NCI-H446 treated with DMSO at 0.1 percent for 48 hours (cell line): ENCODE measurements around the gene PTPRN2.

Source experiments
- DNase-seq: peaks from one replicate; lab custom pipeline; 2025; lab: John Stamatoyannopoulos, UW

PTPRN2 gene

DNA sequence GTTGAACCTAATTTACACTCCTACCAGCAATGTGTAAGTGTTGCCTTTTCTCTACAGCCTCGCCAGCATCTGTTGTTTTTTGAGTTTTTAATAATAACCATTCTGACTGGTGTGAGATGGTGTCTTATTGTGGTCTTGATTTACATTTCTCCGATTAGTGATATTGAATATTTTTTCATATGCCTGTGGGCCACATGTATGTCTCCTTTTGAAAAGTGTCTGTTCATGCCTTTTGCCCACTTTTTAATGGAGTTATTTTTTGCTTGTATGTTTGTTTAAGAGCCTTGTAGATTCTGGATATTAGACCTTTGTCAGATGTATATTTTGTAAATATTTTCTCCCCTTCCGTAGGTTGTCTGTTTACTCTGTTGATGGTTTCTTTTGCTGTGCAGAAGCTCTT, 1055.6 kb downstream of the PTPRN2 start:
- no peak for DNase-seq

DNA sequence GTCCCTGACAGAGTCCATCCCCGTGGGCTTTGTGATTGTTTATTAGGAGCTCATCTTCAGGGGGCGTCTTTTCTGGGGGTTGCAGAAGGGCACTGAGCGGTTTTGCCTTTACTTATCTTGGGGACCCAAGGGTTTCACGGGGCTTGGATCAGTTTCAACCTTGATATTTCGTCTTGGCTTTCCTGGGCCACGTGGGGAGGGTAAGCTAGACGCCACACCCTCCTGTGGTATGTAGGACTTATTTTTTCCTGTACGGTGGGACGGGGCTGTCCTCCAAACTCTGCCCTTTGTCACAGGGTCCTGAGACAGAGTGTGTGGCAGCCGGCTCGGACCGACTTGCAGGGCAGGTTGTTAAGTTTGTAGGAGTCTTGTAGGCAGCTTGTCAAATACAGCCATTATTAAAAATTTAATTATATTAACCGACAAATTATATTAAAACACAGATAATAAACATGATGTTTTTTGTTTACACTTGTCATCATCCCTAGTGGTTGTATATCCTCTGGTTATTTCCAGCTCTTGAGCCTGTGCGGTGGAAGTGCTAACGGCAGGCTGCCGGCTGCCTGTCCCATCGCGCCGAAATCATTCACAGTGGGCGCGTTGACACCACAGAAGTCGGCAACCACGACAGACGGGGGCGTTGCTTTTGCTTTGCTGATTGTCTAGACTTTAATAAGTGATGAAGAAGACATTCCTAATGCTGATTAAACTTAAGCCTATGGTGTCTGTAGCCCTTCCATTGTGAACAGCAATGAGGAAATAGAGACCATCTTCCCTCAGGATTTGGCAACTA, 1057.7 kb downstream of the PTPRN2 start:
- no peak for DNase-seq

GRCh38 chr7:157528785-157529341, 1058.8 kb downstream of the PTPRN2 start:
- no peak for DNase-seq

- DNase-seq = no peak
Measured at GRCh38 chr7:157527686-157528085, 1059.9 kb downstream of the PTPRN2 start.

DNA sequence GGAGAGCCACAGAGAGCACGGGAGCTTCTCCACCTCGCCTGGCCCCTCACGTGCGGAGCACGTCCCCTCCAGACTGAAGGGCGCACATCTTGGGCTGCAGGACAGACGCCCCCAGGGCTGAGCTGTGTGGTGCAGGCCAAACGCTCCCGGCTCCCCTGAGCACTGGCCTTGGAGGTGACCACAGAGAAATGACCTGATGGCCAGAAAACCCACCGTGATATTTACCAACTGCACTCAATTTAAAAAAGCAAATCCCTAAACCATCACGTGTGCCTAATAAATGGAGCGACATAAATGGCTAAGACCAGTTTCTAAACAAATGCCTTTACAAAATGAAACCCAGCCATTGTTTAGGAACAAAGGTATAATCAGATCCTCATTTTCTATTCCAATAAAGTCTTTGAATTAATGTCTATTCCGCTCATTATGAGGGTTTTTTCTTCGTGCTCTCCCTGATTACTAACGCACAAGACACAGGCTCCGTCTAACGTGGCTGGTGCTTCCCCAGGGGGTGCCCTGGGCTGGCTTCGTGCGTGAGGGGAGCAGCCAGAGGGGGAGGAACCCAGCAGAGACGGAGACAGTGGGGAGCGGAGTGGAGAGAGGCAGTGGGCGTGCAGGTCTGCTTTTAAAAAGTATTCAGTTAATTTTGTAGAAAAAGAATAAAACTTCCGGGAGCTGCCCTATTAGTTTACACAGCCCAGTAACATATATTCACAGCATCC, 1060.5 kb downstream of the PTPRN2 start:
- DNase-seq = no peak

GRCh38 chr7:157526005-157526912, 1061.4 kb downstream of the PTPRN2 start:
- DNase-seq = no peak

DNA sequence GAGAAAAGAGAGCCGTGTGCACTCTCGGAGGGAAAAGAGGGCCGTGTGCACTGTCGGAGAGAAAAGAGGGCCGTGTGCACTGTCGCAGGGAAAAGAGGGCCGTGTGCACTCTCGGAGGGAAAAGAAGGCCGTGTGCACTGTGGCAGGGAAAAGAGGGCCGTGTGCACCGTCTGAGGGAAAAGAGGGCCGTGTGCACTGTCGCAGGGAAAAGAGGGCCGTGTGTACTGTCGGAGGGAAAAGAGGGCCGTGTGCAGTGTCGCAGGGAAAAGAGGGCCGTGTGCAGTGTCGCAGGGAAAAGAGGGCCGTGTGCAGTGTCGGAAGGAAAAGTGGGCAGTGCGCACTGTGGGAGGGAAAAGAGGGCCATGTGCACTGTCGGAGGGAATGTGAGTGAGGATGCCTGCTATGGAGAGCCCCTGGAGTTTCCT, 1062.1 kb downstream of the PTPRN2 start:
- no peak for DNase-seq

DNA sequence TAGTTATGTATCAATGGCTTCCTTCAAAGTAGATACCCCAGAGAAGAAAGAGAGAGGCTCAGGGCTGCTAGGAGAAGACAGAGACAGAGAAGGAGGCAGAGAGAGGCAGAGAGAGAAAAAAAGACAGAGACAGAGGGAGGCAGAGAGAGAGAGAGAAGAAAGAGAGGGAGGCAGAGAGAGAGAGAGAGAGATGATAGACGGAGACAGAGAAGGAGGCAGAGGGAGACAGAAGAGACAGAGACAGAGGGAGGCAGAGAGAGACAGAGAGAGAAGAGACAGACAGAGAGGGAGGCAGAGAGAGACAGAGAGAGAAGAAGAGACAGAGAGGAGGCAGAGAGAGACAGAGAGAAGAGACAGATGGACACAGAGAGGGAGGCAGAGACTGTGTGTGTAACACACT, 1062.9 kb downstream of the PTPRN2 start:
- no peak for DNase-seq

DNA sequence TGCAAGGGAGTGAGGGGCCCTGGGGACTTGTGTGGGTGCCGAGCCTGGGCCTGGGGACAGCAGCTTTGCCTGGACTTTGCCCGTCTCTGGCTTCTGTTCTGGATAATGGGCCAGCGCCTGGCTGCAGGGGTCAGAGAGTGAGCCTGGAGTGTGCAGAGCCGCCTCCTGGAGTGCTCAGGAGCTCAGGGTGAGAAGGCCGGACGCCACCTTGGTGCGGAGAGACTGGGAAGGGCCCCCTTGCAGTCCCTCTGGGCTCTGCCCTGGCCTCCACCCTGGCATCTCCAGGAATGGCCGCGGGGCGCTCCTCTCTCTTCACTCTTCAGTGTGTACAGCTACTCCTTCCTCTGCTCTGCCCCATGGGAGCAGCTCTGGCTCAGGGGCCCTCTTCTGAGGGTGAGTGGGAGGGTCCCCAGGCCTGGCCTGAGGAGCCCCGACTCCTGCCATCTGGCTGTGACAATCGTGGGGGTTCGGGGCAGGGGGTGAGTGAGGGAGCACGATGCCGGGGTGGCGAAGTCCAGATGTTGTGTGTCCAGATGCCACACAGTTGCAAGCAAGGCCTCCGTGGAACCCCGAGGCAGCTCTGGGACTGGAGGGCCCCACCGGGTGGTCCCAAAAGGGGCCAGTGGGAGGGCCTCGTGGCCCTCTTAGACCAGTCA, 1063.7 kb downstream of the PTPRN2 start:
- no peak for DNase-seq

DNA sequence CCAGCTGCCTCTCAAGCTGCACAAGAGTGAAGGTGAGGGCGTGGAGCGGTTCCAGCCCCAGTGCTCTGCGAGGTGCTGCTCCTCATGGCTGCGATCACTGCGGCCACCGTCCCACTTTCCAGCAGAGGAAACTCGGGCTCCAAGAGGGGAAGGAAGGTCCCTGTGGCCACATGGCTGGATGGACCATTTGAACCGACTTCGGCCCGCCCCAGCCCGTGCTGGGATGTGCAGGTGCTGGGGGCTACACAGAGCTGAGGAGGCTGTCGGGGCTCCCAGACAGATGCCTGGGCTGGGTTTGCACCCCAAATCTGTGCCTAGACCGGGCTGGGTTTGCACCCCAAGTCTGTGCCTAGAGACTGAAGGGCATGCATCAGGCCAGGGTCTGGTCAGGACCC, 1064.3 kb downstream of the PTPRN2 start:
- no peak for DNase-seq

DNA sequence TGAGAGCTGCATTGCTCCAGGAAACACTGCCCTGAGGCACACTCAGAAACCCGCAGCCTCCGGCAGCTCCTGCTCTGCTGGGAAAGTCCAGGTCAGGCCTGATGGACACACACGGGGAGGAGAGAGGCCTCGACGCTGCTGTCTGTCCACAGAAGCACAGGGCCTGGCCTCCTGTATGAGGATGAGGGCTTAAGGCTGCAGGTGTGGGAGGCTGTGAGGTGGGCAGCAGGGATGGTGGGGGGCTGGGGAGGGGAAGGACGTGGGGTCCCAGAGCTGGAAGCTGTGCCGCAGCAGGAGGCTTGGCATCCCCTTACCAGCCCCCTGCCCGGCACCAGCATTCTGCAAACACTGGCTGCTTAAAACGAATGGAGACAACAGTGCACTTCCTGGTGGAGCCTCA, 1064.7 kb downstream of the PTPRN2 start:
- no peak for DNase-seq

DNA sequence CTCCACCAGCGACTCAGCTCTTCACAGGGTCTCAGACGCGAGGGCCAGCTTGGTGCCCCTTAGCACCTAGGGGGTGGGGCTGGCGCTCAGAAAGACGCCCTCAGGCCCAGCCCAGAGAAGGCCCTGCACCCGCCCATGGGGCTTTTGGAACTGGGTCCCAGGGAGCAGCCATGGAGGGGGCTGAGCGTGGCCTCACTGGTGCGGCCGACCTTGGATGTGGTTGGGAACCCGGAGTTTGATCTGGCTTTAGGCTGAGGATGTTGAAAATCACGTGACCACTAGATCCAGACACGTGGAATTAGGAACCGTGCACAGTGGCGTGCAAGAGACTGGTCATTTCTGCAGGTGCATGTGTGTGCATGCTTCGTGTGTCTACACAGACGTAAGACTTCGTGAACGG, 1065.4 kb downstream of the PTPRN2 start:
- no peak for DNase-seq

DNA sequence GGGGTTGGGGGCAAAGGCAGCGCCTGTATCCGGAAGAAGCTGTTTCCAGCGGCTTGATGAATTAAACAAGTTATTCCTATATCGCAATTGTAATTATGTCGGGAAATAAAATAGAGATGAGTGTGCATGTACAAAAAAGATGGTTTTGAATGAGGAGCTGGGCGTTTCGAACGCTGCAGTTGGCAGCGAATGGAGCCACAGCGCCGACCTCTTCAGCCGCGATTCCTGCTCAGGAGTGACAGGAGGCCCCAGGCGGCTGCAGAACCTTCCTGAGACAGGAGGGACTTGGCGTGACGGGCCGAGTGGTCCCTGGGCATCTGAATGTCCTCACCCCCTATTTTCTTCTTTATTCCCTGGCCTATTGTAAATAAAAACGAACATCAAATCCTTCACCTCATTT, 1065.9 kb downstream of the PTPRN2 start:
- DNase-seq = no peak

DNA sequence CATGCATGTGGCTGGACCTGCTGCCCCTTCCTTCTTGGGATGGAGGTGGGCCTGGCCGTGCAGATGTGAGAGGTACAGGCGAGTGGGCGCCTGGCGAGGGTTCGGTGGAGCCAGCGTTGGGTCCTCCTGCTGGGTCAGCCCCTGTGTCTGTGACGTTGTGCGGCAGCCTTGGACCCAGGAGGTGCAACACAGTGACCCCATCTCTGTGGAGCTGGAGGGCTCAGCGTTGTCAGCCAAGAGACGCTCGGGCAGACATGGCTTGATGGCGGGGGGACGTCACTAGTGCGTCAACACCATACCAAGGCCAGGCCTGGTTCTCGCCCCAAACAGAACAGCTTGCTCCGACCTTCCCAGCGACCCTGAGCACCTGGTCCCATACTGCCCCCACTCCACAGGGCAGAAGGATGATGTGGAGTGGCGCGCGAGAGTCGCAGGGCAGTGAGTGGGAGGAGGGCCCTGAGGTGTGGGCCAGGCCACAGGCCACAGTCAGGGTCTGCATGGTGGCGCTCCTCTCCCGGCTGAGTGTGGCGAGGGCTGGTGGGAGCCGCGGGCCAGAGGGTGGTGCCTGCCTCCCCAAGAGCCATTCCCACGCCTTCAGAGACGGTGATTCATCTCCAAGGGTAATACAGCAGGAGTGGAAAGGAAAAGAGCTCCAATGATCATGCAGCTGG, 1066.4 kb downstream of the PTPRN2 start:
- DNase-seq = no peak

DNA sequence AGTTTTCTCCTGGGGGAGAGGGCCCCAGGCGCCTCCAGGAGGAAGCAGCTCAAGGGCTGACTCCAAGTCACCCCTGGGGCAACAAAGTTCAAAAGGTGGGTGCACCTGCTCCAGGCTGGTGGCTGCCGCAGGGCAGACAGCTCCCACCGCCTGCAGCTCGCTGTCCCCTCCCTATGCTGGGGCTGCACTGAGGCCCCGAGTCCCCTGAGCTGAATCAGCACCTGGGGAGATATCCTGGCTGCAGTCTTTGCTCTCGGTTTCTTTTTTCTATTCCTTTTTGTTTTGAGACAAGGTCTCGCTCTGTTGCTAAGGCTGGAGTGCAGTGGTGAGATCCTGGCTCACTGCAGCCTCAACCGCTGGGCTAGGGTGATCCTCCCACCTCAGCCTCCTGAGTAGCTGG, 1067.4 kb downstream of the PTPRN2 start:
- no peak for DNase-seq

- no peak for DNase-seq
Measured at GRCh38 chr7:157519798-157520244, 1067.8 kb downstream of the PTPRN2 start.

GRCh38 chr7:157519246-157519645, 1068.4 kb downstream of the PTPRN2 start:
- DNase-seq = no peak

DNA sequence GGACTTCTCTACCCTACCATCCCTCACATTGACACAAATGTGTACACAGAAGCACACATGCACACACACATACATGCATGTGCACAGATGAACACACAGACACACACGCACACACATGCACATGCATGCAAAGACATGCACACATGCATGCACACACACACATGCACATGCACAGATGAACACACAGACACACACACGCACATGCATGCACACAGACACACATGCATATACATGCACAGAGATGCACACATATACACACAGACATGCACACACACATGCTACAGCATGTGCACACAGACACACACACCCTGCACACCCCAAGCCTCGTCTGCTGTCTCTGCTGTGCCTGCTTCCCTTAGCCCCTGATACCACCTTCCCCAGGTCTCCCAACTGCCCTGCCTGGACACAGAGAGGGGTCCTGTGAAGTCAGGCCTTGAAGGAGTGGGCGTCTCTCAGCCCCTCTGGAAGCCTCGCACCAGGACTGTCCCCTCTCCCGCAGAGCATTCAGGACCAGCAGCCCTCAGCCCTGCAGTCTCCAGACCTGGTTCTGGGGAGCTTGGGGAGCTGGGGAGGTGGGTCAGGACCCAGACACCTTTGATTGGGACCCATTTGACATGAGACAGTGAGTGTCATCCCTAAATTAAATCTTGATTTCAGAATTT, 1069.0 kb downstream of the PTPRN2 start:
- no peak for DNase-seq

GRCh38 chr7:157517782-157518513, 1069.7 kb downstream of the PTPRN2 start:
- DNase-seq = no peak
